GM08714 (cell line): ENCODE measurements around the gene PITPNC1.

Experiments
- H3K4me3 ChIP-seq: fragments of 200-500 bp; sonication (Bioruptor generic); 2 replicates; pipeline ENCODE4 v1.5.1; 2014; ENCODE audit warnings: mild to moderate bottlenecking, low read length, inconsistent platforms
- ZNF274 ChIP-seq: IDR thresholded peaks from 2 replicates; pipeline ENCODE4 v1.6.1; 2012; ENCODE audit warnings: mild to moderate bottlenecking, low read depth, low read length

Gene PITPNC1

DNA sequence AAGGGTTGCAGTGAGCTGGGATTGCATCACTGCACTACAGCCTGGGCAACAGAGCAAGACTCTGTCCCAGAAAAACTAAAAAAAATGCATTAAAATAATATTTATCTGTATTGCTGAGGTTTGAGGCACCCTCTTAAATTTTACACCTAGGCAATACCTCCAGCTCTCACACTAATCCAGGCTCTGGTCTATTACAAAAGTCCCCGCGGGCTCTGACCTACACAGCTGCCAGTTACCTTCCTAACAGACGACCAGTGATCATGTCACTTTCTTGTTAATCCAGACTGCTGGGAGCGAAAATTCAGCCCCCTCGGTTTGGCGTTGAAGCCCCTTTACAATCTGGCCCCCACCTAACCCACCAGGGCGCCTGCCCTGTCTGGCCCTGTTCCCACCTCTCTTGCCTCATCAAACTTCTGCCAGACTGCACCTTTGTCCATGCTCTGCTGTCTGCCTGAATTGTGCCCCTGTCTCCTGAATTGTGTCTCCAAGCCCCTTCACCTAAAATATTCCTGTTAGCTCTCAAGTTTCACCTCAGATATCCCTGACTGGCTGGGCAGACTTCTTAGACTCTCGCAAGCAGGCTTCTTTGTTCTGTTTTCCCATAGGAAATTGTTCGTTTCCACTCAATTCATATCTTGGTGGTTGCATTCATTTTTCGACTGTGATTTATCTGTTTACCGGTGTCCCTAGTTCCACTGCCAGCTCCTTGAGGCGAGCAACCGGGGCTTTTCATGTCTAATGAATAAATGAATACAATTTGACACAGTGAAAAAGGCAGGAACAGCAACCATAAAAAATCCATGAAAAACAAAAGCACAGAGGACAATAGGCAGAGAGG is 65.9 kb downstream of the PITPNC1 start:
- TF ChIP-seq ZNF274 = no peak
- H3K4me3 ChIP-seq = no peak overlapping the region

DNA sequence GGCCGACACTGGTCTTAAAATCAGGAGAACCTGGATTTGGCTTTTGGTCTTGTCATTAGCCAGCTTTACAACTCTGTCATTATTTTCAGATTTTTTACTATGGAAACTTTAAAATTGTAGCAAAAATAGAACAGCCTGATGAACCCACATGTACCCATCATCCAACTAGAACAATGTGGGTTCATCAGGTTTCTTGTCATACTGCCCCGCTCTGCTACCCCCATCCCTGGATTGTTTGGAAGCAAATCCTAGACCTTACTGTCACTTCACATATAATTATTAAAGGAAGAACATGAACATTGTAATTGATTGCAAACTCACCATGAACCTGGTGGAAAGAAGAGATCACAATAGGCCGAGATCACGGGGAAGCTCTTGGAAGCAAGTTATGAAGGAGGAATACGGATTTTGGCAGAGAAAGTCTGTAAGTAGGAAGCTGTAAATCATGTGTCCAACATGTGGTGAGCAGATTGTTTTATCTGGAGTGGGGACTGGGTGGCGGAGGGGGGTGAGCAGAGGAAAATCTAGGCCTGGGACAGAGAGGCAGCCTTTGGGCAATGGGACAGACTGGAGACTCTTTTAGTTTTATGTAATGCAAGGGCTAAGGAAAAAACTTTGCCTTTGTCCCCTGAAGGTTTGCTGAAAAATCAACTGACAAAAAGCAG is 67.0 kb downstream of the PITPNC1 start:
- TF ChIP-seq ZNF274 = no peak
- no peak overlapping the region for H3K4me3 ChIP-seq

DNA sequence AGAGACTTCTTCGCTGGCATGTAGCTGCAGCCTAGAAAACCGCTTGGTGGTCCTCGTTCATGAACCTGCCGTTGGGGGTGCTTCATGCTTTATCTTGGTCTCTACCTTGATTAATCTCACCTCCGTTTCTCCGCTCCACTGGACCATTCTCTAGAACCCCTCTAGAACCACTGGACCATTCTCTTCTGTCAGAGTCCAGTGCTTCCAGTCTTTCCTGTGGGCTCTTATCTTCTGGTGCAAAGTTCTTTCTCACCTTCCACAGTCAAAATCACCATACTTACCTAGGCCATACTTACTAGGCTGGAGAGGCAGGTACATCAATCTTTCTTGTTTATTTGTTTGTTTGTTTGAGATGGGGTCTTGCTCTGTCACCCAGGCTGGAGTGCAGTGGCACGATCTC is 71.4 kb downstream of the PITPNC1 start:
- TF ChIP-seq ZNF274 = no peak
- no peak overlapping the region for H3K4me3 ChIP-seq

DNA sequence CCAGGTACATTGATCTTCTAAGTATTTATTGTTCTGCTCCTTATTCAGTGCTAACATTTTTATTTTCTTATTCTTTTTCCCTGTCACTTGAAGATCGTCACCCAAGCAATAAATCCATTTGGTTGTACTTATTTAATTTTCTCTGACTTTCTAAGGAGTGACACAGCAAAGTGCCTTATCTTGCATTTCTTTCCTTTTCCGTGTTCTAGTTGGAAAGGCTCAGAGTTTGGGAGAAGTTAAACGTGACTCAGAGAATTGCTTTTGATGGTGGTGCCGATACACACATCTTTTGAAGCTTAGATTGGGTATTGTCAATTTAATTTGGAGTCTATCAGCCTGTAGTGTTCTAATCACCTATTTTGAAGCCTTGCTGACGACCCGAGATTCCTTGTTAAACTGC is 72.0 kb downstream of the PITPNC1 start:
- H3K4me3 ChIP-seq = no peak overlapping the region
- no peak for TF ChIP-seq ZNF274

DNA sequence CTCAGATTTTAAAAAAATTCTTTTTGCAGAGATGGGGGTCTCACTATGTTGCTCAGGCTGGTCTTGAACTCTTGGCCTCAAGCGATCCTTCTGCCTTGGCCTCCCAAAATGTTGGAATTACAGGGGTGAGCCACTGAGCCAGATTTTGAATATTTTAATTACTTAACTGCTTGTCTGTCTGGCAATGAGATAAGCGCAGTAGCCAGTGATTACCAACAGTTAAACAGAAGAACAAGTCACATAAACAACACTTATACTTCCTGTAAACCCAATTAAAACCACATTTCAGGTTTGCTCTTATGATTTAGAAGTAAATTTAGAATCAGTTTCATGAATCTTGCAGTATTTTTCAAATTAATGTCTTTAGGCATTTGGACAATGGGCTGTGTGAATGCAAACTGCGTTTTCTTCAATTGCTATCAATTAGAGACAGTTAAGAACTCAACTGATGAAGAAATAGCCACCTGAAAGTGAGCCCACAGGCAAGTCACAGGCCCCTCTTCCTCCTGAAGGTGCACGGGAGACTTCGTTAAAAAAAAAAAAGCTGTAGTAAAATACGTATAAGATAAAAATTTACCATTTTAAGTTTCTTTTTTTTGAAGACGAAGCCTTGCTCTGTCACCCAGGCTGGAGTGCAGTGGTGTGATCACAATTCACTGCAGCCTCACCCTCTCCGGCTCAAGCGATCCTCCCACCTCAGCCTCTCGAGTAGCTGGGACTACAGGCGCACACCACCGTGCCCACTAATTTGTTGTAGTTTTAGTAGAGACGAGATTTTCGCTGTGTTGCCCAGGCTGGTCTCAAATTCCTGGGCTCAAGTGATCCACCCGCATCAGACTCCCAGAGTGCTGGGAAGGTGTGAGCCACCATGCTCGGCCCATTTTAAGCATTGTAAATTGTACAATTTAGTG is 73.0 kb downstream of the PITPNC1 start:
- TF ChIP-seq ZNF274 = no peak
- H3K4me3 ChIP-seq = no peak overlapping the region

DNA sequence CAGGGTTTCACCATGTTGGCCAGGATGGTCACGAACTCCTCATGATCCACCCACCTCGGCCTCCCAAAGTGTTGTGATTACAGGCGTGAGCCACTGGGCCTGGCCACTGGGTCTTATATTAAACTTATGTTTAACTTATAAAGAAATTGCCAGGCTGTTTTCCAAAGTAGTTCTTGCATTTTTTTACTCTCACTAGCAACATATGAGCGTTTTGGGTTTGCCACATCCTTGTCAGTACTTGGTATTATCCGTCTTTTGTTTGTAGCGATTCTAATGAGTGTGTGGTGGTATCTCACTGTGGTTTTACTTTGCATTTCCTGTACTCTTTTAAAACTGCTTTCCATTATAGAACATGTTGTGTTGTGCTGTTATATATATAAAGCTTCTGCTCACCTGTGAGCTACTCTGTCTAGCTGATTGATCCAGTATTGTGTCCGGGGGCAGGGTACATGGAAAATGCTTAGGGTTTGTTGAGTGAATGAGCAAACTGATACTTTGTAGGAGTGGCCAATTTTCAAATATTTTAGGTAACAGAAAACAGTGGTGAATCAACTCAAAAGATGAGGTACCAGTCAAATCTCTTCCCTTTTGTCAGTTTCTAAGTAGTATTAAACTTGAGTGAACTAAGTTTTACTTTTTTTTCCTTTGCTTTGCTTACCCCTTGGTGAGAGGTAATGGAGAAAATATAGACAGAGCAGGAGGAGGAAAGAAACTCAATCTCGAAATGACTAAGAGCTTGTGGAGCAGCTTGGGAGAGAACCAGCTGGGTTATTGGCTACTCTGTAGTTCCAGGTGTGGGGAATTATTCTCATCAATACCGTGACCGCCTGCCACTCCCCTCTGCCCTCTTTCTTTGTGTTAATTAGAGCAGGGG is 75.8 kb downstream of the PITPNC1 start:
- TF ChIP-seq ZNF274 = no peak
- H3K4me3 ChIP-seq = no peak overlapping the region

DNA sequence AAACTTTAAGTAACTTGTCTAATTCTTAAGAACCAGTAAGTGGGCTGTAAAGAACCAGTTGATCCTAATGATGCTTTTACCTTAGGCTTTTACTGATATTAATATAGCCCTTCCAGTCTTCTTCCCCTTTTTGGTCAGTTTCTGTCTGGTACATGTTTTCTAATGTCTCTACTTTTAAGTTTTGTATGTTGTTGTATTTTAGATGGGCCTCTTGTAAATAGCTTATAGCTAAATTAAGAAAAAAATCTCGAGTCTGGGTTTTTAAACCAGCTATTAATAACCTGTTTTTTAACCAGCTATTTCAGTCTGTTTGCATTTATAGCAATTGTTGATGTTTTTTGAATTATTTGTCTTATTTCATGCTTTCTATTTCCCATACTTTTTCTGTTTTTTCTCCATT is 79.0 kb downstream of the PITPNC1 start:
- no peak overlapping the region for H3K4me3 ChIP-seq
- TF ChIP-seq ZNF274 = no peak

DNA sequence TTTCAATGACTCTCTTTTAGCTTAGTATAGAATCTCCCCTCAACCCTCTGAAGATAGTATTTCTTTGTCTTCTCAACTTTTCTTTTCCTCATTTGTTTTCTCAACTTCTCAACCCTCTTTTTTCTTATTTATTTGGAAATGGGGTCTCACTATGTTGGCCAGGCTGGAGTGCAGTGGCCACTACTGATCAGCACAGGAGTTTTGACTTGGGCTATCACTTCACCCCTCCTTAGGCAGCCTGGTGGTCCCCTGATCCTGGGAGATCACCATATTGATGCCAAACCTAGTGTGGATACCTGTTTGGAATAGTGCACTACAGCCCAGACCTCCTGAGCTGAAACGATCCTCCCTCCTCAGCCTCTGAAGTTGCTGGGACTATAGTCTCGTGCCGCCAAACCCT is 79.8 kb downstream of the PITPNC1 start:
- TF ChIP-seq ZNF274 = no peak
- H3K4me3 ChIP-seq = no peak overlapping the region

DNA sequence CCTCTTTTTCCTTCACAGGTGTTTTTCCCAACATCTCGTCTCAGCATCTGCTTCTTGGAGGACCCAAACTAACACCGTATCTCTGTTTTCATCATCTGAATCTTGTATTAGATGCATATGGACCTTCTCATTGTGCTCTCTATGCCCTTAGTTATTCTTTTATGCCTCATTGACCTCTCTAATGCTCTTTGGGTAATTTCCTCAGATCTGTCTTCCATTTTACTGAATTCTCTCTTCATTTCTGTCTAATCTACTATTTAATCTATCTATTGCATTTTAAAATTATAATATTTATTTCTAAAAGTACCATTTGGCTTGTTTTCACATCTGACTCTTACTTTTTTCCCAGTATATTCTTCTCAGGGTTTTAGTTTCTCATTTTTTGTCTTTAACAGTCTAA is 81.1 kb downstream of the PITPNC1 start:
- no peak overlapping the region for H3K4me3 ChIP-seq
- no peak for TF ChIP-seq ZNF274

DNA sequence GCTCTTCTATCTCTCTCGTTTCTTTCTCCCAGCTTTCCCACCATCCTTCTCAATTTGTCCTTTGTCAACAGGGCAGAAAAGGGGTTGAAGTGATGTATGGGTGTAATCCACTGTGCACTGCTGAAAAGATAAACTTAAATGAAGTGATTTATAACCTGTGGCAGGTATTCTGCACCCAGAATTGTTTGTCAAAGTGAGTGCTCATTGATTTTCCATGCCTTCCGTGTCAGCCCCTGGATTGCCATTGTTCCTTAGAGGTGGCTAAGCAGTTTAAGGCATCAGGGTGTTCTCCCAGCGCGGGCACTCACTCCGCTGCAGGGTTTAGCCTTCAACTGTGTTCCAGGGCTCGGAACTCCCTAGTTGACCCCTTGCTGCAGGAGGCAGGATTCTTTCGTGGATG is 82.9 kb downstream of the PITPNC1 start:
- no peak overlapping the region for H3K4me3 ChIP-seq
- no peak for TF ChIP-seq ZNF274

DNA sequence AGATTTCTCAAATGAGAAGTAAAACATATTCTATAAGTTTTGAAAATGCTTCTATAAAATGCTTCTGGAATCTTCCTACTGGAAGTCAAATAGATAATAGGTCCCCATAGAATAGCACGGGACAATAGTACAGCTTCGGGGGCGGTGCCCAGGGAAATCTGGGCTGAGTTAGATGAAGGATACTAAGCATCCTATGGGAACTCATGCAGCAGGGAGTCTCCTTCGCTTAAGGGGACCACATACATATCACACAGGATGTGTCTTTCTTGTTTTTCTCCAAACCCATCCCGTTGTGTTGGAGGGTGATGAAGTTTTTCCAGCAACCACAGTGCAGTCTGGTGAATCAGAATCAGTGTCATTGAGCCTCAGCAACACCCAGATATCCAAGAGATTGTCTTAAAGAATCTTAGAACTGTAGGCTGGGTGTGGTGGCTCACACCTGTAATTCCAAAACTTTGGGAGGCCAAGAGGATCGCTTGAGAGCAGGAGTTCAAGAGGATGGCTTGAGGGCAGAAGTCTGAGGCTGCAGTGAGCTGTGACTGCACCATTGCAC is 84.2 kb downstream of the PITPNC1 start:
- TF ChIP-seq ZNF274 = no peak
- no peak overlapping the region for H3K4me3 ChIP-seq

DNA sequence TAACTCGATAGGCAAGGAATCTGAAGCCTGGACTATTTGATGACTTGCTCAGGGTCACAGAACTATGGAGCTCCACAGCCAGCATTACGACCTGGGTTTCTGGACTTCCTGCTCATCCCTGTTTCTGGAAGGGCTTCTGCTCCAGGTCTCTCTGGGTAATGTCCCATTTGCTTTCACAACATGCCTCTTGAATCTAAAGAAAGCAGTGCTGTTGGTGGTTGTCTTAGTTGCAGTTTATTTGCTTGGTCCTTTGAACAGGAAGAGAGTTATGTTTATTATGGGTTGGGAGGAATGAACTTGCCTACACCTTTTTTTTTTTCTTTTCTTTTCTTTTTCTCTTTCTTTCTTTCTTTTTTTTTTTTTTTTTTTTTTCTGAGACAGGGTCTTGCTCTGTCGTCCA is 84.8 kb downstream of the PITPNC1 start:
- TF ChIP-seq ZNF274 = no peak
- no peak overlapping the region for H3K4me3 ChIP-seq

DNA sequence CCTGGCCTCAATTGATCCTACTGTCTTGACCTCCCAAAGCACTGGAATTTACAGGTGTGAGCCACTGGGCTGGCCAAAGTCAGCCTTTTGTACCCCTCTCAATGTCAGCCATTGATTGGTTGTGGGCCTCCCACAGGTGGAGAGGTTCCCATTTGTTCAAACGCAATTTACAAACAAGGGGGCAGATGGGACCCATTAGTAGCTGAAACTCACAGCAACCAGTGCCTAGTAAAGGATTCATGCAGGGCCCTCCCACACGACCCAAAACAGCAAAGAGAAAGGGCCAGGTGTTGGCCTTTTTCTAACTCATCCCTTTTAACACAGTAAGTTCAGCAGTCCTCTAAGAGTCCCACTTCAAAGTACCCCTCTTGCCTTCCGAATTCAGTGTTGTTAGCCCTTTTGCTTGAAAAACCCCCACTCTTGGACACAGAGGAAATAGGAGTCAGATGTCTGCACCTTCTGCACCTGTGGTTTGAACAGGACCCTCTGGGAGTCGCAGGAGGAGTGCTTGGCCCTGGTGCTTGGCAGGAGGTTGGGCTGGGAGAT is 89.2 kb downstream of the PITPNC1 start:
- TF ChIP-seq ZNF274 = no peak
- H3K4me3 ChIP-seq = no peak overlapping the region
